ENCODE data around the gene B4GALNT4.
"Not testable (repeated sequence)": the region's sequence is repeated elsewhere in the genome, so short reads cannot be mapped to it uniquely, and the experiment has no call there.

Gene B4GALNT4

DNA sequence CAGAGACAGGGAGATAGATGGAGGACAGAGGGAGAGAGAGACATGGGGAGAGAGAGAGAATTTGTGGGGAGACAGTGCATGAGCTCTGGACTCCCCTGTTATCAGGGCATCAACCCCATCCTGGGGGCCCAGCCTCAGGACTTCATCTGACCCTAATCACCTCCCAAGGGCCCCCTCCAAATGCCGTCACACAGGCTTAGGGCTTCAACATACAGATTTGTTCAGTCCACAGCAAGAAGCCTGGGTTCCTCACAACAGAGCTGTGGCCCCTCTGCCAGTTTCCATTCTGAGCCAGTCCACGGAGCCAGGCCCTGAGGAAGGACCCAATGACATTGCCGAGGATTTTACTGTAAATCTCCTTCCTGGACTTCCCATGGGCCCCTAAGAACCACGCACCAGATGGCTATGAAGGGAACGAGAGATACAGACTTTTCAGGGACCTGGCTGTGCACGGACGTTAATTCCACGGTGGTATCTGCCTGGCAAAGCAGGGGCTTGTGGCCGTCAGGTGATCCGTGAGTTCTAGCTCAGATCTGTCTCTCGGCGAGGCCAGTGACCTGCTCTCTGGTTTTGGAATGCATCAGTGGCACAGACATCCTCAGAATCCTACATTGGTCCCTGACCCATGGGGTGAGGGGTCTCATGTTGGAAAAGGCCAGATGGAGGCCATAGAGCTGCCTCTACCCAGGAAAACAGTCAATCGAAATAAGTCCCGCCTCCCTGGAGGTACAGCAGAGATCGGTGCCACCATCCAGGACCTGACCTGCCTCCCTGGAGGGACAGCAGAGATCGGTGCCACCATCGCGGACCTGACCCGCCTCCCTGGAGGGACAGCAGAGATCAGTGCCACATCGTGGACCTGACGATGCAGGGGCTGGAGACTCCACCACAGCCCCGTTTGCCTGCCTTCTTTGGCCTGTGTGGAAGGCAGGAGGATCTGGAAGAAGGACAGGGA, 8.7 kb upstream of the B4GALNT4 start:
- no peak for DNase-seq

DNA sequence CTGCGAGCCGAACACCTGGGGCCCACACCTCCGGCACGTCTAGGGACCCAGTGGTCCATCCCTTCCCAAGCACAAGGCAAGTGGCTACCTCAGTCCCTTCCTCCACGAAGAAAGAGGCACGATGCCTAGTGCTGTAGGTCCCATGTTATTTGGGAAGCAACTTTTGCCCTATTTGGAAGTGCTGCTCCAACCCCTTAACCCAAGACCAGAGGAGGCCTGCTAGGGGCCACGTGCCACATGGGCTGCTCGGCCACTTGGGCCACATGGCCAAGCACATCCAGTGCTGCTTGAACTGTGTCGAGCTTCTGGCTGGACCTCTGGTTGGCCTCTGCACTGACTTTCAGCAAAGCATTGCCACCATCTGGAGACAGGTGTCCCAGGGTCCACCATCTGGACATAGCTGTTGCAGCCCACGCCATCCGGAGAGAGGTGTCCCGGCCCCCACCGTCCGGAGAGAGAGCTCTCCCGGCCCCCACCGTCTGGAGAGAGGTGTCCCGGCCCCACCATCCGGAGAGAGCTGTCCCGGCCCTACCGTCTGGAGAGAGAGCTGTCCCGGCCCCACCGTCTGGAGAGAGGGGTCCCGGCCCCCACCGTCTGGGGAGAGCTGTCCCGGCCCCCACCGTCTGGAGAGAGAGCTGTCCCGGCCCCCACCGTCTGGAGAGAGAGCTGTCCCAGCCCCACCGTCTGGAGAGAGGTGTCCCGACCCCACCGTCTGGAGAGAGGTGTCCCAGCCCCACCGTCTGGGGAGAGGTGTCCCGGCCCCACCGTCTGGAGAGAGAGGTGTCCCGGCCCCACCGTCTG, 6.5 kb upstream of the B4GALNT4 start:
- DNase-seq, result no peak

- DNase-seq, result not testable (repeated sequence)
Measured at GRCh38 chr11:363443-363805, 5.9 kb upstream of the B4GALNT4 start.

GRCh38 chr11:363948-364761, 5.1 kb upstream of the B4GALNT4 start:
- peak; percentile 54 for DNase-seq

- no peak for DNase-seq
Measured at GRCh38 chr11:364991-365725, 4.1 kb upstream of the B4GALNT4 start.

GRCh38 chr11:365831-366230, 3.5 kb upstream of the B4GALNT4 start:
- DNase-seq, result no peak

DNA sequence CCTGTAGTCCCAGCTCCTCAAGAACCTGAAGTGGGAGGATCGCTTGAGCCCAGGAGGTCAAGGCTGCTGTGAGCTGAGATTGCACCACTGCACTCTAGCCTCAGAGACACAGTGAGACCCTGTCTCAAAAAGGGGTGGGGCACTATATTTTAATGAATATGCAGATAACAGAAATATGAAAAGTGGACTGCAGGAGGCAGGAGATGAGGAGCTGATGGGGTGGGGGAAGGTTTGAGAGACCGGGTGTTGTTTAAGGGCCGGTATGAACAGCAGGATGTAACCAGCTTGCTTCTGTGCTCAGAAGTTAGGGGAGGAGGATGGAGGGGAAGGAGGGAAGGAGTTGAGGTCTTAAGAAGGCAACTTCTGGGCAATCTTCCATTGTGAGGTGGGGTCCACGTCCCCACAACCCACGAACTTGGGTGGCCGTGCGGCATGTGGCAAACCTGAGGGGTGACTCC, 1.3 kb upstream of the B4GALNT4 start:
- no peak for DNase-seq

DNA sequence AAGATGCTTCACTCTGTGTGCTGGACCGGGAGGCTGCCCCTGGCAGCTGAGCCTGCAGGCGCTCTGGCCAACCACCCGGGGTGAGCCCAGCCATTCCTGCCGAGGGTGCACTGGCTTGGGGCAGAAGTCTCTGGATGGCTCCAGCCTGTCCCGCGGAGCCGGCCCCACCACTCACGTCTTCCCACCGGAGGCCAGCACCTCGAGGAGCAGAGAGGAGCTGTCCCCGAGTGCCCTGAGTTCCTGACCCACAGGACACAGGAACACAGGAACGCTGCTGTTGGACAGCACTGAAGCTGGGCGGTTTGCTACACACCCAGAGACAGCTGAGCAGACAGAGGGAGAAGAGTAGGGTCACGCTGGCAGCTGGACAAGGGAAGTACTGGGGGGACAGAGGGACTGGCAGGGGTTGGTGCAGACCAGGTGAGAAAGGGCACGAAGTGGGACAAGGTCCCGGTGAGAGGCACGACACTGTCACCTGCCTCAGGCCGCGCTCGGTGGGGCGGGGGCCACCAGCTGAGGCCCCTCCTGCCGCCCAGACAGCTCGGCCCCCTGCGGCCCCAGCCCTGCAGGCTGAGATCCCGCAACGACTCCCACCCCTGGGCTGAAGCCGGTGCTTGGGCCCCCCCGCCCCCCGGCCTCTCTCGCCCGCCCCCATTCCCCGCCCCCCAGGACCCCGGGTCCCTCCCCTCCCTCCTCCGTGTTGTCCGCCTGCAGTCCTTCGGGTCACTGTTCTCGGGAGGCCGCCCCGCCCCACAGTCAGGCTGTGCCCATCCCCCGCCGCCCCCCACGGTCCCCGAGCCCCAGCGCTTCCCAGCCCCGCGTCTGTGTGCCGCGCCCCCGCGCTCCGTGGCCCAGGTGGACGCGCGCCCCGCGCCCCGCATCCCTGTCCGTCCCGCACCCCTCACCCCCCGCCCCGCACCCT, 624 bp upstream of the B4GALNT4 start:
- no peak for DNase-seq

DNA sequence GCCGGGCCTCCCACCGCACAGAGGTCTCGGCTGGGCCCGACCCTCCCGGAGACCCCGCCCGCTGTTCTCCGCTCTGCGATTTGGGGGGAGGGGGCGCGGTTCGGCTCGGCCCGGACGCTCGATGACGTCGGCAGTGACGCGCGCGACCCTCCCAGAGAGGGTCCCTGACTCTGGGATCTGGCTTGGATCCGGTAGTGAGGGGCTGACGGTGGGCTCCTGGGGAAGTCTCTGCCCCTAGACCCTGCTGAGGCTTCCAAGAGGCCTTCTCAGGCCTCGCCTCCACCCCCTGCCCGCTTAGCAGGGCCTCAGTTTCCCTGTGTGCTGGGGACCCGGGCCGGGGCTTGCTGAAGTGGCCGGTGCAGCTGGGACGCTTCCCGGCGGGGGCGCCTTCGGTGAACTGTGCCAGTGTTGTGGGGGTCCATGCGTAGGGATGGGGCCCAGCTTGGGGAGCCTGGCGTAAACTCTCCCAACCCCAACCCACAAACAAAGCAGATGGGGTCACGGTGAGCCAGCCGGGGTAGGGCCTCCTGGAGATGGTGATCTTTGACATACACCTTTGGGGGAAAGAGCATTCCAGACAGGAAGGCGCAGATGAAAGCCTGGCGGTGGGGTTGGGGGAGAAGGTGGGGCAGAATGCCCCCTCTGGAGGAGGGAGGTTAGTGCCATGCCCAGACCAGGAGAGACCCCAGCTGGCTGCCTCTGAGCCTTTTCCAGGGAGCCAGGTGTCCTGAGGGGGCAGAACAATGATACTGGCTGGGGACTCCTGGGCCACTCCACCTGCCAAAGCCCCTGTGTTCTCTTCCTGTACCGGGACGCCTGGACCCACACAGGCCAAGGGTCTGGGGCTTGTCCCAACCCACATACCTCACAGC, 1.0 kb downstream of the B4GALNT4 start:
- DNase-seq, result no peak

DNA sequence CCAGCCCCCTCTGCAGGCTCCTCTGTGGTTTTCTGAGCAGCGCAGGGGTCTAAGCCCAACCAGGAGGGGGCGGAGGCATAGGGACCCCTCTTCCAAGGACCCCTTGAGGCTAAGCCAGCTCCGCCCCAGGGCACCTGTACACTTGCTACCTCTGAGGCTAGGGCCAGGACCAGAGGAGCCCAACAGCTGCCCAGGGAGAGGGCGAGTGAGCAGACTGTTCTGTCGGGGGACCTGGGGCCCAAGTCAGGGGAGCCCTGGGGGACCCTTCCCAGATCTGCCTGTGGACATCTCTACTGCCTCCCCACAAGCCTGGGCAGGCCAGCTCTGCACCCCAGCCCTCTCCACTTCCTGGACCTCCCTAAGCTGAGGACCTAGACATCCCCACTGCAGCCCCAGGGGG, 1.8 kb downstream of the B4GALNT4 start:
- DNase-seq, result no peak

DNA sequence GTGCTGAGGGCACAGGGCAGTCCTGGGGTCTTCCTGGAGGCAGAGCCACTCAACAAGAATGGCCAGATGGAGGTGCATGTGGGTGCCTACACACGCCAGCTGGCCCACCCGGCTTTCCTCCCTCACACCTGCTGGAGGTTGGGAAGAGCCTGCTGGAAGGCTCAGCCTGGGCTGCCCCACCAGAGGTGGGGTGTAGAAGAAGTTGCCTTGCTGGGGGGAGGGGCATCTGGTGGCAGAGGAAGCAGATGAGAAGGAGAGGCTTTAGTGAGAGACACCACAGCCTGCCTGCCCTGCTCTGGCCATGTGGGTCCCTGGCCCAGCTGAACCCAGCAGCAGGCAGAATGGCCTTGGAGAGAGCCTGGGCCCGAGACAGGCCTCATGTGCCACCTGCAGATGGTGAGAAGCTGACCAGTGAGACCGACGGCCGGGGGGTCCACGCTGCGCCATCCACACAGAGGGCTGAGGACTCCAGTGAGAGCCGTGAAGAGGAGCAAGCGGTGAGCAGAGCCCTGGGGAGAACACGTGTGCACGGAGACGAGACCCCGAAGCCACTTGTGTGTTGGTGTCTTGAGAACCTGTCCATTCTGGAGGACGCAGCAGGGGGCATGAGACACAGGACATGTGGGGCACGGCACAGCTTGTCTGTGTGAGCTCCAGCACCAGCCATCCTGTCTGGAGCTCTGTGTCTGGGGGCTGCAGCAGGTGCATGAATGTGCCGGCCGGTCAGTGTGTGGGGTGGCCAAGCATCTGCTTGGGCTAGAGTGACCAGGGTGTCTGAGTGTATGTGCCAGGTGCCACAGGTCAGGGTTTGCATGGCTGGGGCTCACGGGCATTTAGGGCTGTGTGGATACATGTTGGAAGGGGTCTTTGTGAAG, 2.7 kb downstream of the B4GALNT4 start:
- no peak for DNase-seq

DNA sequence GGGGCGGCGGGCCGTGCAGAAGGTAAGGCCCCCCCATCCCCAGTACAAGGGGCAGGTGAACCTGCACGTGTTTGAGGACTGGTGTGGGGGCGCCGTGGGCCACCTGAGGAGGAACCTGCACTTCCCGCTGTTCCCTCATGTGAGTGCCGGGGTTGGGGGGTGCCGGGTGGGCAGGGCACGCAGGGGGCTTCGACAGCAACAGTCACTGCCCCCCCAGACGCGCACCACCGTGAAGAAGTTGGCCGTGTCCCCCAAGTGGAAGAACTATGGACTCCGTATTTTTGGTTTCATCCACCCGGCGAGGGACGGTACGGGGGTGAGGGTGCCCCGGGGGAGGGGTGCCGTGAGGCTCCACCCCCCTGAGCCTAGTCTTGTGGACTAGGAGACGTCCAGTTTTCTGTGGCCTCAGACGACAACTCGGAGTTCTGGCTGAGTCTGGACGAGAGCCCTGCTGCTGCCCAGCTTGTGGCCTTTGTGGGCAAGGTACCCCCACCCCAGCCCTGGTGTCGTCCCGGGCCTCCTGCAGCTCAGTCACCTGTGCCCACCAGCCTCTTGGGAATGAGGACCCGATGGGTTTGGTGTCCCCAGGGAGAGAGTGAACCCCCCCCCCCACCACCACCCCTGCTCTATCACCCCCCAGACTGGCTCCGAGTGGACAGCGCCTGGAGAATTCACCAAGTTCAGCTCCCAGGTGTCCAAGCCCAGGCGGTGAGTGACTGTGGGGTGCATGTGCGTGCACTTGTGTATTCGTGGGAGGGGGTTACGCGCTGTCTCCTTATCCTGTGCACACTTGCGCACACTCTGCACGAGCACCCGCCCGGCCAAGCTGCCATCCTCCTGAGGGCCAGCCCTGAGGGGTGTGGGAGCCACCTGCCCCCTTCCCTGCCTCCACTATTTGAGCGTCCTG, 3.8 kb downstream of the B4GALNT4 start:
- no peak for DNase-seq

DNA sequence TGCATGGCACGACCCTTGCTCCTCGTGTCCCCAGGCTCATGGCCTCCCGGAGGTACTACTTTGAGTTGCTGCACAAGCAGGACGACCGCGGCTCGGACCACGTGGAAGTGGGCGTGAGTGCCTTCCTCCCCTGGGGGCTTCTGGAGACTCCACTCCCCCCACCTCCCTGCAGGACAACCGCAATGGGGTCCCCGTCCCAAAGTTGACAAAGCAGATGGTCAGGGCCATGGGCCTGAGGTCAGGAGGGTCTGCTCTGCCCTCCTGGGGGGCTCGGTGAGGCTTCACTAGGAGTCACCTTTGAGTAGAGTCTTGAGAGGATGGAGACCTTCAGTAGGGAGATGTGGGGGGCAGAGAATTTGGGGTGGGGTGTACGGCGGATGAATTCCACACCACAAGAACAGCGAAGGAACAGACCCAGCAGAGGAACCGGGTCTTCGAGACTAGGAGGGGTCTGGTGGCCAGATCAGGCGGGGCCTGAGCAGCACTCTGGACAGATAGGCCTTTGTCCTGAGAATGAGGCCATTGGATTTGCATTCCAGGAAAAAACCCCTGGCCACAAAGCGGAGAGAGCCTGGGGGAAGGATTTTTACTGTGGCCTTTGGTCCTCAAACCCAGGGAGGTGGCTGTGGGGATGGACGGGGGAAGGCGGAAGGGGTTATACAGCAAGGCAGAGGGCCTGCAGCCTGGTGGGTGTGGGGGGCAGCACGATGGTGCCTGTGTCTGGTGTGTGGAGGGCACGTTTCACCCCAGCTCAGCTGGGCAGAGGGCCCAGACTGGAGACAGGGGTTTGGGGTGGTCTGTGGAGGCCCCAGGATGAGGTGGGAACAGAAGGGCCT, 4.6 kb downstream of the B4GALNT4 start:
- DNase-seq, result no peak

DNA sequence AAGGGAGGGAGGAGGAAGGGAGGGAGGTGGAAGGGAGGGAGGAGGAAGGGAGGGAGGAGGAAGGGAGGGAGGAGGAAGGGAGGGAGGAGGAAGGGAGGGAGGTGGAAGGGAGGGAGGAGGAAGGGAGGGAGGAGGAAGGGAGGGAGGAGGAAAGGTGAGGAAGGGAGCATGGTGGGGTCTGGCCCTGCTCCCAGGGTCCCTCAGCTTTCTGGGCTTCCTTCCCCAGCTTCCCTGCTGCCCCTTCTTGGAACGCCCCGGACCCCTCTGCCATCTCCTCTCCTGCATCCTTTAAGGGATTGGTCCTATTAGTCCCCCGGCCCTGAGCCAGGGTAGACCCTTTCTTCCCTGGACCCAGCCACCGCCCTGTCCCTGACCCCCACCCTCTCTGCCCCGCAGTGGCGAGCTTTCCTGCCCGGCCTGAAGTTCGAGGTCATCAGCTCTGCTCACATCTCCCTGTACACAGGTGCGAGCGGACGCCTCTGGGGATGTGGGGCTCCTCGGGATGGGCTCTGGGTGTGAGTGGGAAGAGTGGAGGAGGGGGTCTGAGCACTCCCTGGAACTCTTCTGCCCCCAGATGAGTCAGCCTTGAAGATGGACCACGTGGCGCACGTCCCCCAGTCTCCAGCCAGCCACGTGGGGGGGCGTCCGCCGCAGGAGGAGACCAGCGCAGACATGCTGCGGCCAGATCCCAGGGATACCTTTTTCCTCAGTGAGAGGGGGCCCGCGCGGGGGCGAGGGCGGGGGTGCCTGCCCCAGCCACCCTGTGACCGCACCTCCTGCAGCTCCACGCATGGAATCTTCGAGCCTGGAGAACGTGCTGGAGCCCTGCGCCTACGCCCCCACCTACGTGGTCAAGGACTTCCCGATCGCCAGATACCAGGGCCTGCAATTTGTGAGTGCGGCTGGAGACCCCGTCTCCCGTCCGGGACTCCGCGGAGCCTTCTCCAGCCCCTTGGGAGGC, 6.0 kb downstream of the B4GALNT4 start:
- DNase-seq, result no peak

DNA sequence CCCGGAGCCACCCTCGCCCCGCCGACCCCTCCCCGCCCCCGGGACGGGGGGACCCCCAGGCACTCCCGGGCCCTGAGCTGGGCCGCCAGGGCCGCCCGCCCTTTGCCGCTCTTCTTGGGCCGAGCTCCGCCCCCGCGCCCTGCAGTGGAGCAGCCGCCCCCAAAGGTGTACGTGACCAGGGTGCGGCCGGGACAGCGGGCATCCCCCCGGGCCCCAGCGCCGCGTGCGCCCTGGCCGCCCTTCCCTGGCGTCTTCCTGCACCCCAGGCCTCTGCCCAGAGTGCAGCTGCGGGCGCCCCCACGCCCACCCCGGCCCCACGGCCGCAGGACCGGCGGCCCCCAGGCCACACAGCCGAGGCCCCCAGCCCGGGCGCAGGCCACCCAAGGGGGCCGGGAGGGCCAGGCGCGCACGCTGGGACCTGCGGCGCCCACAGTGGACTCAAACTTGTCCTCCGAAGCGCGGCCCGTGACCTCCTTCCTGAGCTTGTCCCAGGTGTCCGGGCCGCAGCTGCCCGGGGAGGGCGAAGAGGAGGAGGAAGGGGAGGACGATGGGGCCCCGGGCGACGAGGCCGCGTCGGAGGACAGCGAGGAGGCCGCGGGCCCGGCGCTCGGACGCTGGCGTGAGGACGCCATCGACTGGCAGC, 7.4 kb downstream of the B4GALNT4 start:
- DNase-seq, result no peak

Measured in stimulated activated CD4-positive, alpha-beta T cell treated with anti-CD3 and anti-CD28 coated beads, Interleukin-1b, Interleukin-23, amount 100 ng/mL, for 48 hours (primary cell).